ENCODE data around the gene RILPL1.
"Not testable (repeated sequence)": the region's sequence is repeated elsewhere in the genome, so short reads cannot be mapped to it uniquely, and the experiment has no call there.

Gene RILPL1

DNA sequence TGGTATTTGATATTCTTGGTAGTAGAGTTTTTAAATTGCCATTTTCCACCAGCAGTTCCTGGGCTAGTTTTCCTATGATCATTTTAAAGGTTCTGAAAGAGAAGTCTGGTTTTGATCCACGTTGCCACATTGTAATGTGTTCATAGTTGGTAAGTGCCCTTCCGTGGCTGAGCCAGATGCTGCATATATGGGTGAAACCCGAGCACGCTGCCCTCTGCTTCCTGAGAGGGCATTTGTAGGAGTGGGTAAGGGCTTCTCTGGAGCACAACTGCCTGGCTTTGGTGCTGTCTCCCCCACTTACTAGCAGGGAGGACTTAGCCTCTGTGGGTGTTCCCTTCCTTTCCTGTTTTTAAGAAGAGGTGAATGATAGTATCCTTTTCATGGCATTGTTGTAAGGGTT, 68.4 kb downstream of the RILPL1 start:
- H3K4me1 ChIP-seq = peaks cover 2% of the 10 kb centered on the region; the same call in 1 of the 2 replicates
- H3K36me3 ChIP-seq = peaks cover 33% of the 10 kb centered on the region
- no peak for DNase-seq
- TF ChIP-seq, protein P1, sequence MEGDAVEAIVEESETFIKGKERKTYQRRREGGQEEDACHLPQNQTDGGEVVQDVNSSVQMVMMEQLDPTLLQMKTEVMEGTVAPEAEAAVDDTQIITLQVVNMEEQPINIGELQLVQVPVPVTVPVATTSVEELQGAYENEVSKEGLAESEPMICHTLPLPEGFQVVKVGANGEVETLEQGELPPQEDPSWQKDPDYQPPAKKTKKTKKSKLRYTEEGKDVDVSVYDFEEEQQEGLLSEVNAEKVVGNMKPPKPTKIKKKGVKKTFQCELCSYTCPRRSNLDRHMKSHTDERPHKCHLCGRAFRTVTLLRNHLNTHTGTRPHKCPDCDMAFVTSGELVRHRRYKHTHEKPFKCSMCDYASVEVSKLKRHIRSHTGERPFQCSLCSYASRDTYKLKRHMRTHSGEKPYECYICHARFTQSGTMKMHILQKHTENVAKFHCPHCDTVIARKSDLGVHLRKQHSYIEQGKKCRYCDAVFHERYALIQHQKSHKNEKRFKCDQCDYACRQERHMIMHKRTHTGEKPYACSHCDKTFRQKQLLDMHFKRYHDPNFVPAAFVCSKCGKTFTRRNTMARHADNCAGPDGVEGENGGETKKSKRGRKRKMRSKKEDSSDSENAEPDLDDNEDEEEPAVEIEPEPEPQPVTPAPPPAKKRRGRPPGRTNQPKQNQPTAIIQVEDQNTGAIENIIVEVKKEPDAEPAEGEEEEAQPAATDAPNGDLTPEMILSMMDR (IDR thresholded peaks at IDR 0.05; ENCODE audit: low read depth, low read length) = no peak
- H3K27me3 ChIP-seq = no peaks in the 10 kb centered on the region
- H3K4me3 ChIP-seq (ENCODE audit: low read depth, low read length) = no peak overlapping the region
- no peaks in the 10 kb centered on the region for H3K9me3 ChIP-seq

DNA sequence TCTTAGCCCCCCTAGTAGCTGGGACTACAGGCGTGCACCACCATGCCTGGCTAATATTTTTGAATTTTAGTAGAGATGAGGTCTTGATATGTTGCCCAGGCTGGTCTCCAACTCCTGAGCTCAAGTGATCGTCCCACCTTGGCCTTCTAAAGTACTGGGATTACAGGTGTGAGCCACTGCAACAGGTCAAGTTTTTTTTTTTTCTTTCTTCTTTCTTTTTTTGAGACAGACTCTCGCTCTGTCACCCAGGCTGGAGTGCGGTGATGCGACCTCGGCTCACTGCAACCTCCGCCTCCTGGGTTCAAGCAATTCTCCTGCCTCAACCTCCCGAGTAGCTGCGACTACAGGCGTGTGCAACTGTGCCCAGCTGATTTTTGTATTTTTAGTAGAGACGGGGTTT, 70.3 kb downstream of the RILPL1 start:
- H3K36me3 ChIP-seq = peaks cover 42% of the 10 kb centered on the region

DNA sequence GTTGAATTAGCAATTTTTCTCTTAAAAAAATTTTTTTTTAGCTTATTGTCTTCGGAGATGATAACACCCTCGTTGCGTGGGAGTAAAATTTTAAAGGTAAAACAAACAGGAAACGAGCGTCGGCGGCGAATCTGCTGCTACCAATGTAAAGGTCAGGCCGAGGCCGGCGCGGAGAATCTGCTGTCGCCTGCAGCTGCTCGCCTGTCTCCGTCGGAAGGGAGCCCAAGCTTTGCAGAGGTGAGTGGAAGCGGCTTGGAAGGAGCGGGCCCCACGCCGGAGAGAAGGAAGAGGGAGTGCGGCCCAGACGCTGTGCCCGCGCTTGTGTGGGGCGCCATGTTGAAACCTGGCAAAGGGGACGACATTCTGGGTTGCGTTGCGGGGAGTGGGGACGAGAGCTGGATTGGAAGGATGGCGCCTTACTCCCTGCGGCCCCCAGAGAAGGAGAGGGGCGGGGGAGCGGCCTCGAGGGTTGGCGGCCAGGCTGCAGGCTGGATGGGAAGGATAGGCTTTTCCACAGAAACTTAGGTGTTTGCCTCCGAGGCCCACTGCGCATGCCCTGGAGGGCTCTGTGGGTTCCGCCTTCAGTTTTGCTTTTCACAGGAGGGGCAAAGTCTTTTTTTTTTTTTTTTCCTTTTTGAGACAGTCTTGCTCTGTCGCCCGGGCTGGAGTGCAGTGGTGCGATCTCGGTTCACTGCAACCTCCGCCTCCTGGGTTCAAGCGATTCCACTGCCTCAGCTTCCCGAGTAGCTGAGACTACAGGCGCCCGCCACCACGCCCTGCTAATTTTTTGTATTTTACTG, 75.3 kb downstream of the RILPL1 start, which contains the start of gene SNRNP35:
Gene SNRNP35, plus strand, starts transcription at position 160 of the 800 bp plus-strand sequence. CDS start 7,402 bp downstream, outside the sequence.
- no peaks in the 10 kb centered on the region; the same call in 1 of the 2 replicates for H3K4me1 ChIP-seq
- TF ChIP-seq, protein P1 (IDR thresholded peaks at IDR 0.05; ENCODE audit: low read depth, low read length) = no peak
- peak within 1 kb of the TSS; percentile 87 for H3K4me3 ChIP-seq (ENCODE audit: low read depth, low read length)
- no peaks in the 10 kb centered on the region for H3K27me3 ChIP-seq
- no peaks in the 10 kb centered on the region for H3K9me3 ChIP-seq
- DNase-seq = peak; percentile 87
- peaks cover 24% of the 10 kb centered on the region for H3K36me3 ChIP-seq

More for the DNA sequence above, 70.3 kb downstream of the RILPL1 start:
- not testable (repeated sequence) for H3K4me3 ChIP-seq (ENCODE audit: low read depth, low read length); H3K27me3 ChIP-seq; H3K4me1 ChIP-seq; DNase-seq; H3K9me3 ChIP-seq

DNA sequence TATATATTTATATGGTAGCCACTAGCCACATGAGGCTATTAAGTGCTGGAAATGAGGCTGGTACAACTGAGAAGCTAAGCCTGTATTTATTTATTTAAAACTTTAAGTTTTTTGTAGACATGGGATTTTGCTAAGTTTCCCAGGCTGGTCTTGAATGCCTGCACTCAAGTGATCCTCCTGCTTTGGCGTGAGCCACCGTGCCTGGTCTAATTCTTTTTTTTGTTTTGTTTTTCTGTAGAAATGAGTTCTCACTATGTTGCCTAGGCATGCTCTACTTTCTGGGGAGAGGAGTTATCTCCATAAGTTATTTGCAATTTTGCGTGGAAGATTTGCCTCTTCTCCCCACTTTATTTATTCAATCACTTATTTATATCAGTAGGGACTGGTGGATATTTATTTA, 80.4 kb downstream of the RILPL1 start:
- Histone ChIP-seq H3K27me3 (no peaks in the 10 kb centered on the region), H3K4me1 (no peaks in the 10 kb centered on the region), H3K4me3 (ENCODE audit: low read depth, low read length) (no peak overlapping the region), H3K36me3 (no peaks in the 10 kb centered on the region), H3K9me3 (no peaks in the 10 kb centered on the region)
- DNase-seq = no peak
- TF ChIP-seq, protein P1 (IDR thresholded peaks at IDR 0.05; ENCODE audit: low read depth, low read length) = no peak

DNA sequence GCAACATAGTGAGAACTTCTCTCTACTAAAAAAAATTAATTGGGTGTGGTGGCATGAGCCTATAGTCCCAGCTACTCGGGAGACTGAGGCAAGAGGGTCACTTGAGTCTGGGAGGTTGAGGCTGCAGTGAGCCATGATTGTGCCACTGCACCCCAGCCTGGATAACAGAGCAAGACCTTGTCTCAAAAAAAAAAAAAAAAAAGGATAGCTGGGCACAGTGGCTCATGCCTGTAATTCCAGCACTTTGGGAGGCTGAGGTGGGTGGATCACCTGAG, 81.3 kb downstream of the RILPL1 start:
- not testable (repeated sequence) for H3K9me3 ChIP-seq; DNase-seq; H3K27me3 ChIP-seq; H3K4me3 ChIP-seq (ENCODE audit: low read depth, low read length); H3K4me1 ChIP-seq; H3K36me3 ChIP-seq

DNA sequence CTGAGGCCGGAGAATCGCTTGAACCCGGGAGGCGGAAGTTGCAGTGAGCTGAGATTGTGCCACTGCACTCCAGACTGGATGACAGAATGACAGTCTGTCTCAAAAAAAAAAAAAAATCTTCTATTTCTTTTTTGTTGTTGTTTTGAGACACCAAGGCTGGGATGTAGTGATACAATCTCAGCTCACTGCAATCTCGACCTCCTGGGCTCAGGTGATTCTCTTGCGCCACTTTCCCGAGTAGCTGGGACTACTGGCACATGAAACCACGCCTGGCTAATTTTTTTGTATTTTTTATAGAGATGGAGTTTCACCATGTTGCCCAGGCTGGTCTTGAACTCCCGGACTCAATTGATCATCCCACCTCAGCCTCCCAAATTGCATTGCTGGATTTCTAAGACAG, 82.9 kb downstream of the RILPL1 start:
- Histone ChIP-seq H3K27me3 (no peaks in the 10 kb centered on the region), H3K9me3 (no peaks in the 10 kb centered on the region), H3K4me3 (ENCODE audit: low read depth, low read length) (no peak overlapping the region), H3K36me3 (no peaks in the 10 kb centered on the region), H3K4me1 (no peaks in the 10 kb centered on the region)
- TF ChIP-seq, protein P1 (IDR thresholded peaks at IDR 0.05; ENCODE audit: low read depth, low read length) = no peak
- DNase-seq = no peak

DNA sequence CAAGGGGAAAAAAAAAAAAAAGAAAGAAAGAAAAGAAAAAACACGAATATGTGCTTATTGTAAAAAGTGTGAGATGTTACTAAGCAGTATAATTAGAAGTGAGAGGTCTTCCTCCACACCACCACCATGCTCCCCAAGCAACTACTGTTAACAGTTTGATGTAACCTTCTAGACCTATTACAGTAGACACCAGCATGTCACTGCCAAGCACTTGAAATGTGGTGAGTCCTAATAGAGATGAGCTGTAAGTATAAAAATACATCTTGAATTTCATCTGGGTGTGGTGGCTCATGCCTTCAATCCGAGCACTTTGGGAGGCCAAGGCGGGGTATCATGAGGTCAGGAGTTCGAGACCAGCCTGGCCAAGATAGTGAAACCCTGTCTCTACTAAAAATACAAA, 83.7 kb downstream of the RILPL1 start:
- no peaks in the 10 kb centered on the region for H3K4me1 ChIP-seq
- H3K9me3 ChIP-seq = no peaks in the 10 kb centered on the region
- no peaks in the 10 kb centered on the region for H3K36me3 ChIP-seq
- H3K4me3 ChIP-seq (ENCODE audit: low read depth, low read length) = no peak overlapping the region
- no peaks in the 10 kb centered on the region for H3K27me3 ChIP-seq
- TF ChIP-seq, protein P1 (IDR thresholded peaks at IDR 0.05; ENCODE audit: low read depth, low read length) = no peak
- no peak for DNase-seq
